IMR-90 (cell line): ENCODE measurements around the gene RHBDD1. TPM values are rescaled to one million over a fixed set of nuclear protein-coding genes. Genes with fewer than 3 reads are reported as not detected.

ENCODE experiments used
- ATAC-seq: fragments of 200-7000 bp; cut with Tn5 transposase; 2 replicates; pipeline ENCODE4 v1.9.1; 2020; ENCODE audit warnings: low read depth, mild to moderate bottlenecking, moderate library complexity
- BruUV-seq: library from RNA; stranded (reverse); fragments of 400-500 nt; replicated peaks from 2 replicates; lab custom pipeline; 2021; lab: Mats Ljungman, UMichigan
- CTCF ChIA-PET: fragments of 300-600 bp; formaldehyde crosslinking; extraction: SDS; loops from one replicate; lab custom pipeline; 2021; ENCODE audit warnings: antibody characterized with exemption; lab: Yijun Ruan, JAX
- POLR2A ChIA-PET: fragments of 300-600 bp; sonication (Branson Sonifier 250); formaldehyde crosslinking; loops from one replicate; lab custom pipeline; 2022; ENCODE audit warnings: antibody characterized with exemption; ENCODE audit not compliant: unreplicated experiment; lab: Charles Lee
- DNase-seq: peaks from one replicate; pipeline ENCODE4 v3.0.0; 2013
- H2AFZ ChIP-seq: replicated peaks from 2 replicates; pipeline ENCODE3; 2013; ENCODE audit warnings: low read length, mild to moderate bottlenecking; ENCODE audit not compliant: poor library complexity
- H2AK5ac ChIP-seq: 2 replicates; pipeline ENCODE4 v1.6.1; 2013; ENCODE audit warnings: low read depth, low read length, inconsistent platforms
- H2AK9ac ChIP-seq: replicated peaks from 2 replicates; pipeline ENCODE3; 2013; ENCODE audit warnings: mild to moderate bottlenecking, low read depth, low read length, moderate library complexity; ENCODE audit not compliant: poor library complexity
- H2BK120ac ChIP-seq: 2 replicates; pipeline ENCODE4 v1.6.1; 2013; ENCODE audit warnings: low read depth, low read length, inconsistent platforms
- H2BK15ac ChIP-seq: 3 replicates; pipeline ENCODE4 v1.6.1; 2013; ENCODE audit warnings: low read depth, low read length, inconsistent platforms
- H2BK20ac ChIP-seq: 2 replicates; pipeline ENCODE4 v1.6.1; 2013; ENCODE audit warnings: low read depth, mild to moderate bottlenecking, inconsistent platforms, low read length, moderate library complexity
- H2BK5ac ChIP-seq: 2 replicates; pipeline ENCODE4 v1.6.1; 2013; ENCODE audit warnings: mild to moderate bottlenecking, low read depth, low read length, inconsistent platforms; ENCODE audit not compliant: poor library complexity, severe bottlenecking
- H3K14ac ChIP-seq: replicated peaks from 2 replicates; pipeline ENCODE4 v1.6.1; 2013; ENCODE audit warnings: low read depth, low read length, inconsistent platforms
- H3K18ac ChIP-seq: 2 replicates; pipeline ENCODE4 v1.6.1; 2013; ENCODE audit warnings: low read depth, low read length, control low read depth
- H3K23ac ChIP-seq: 2 replicates; pipeline ENCODE4 v1.6.1; 2013; ENCODE audit warnings: low read depth, low read length, inconsistent platforms
- H3K27ac ChIP-seq: 2 replicates; pipeline ENCODE4 v1.5.1; 2013; ENCODE audit warnings: mild to moderate bottlenecking, control low read depth, low read length; ENCODE audit not compliant: insufficient read depth
- H3K27me3 ChIP-seq: 2 replicates; pipeline ENCODE4 v1.6.1; 2013; ENCODE audit warnings: low read length; ENCODE audit not compliant: control insufficient read depth, insufficient read depth
- H3K36me3 ChIP-seq: 2 replicates; pipeline ENCODE4 v1.6.1; 2013; ENCODE audit warnings: low read length, mixed read lengths; ENCODE audit not compliant: control insufficient read depth, insufficient read depth
- H3K4ac ChIP-seq: 2 replicates; pipeline ENCODE4 v1.6.1; 2013; ENCODE audit warnings: low read depth, low read length, inconsistent platforms
- H3K4me1 ChIP-seq: 2 replicates; pipeline ENCODE4 v1.6.1; 2013; ENCODE audit warnings: low read length, mixed read lengths; ENCODE audit not compliant: control insufficient read depth, insufficient read depth
- H3K4me2 ChIP-seq: 2 replicates; pipeline ENCODE4 v1.6.1; 2013; ENCODE audit warnings: low read depth, mild to moderate bottlenecking, control low read depth, low read length, moderate library complexity
- H3K4me3 ChIP-seq: 2 replicates; pipeline ENCODE4 v1.5.1; 2013; ENCODE audit warnings: low read depth, mild to moderate bottlenecking, control low read depth, low read length, moderate library complexity; ENCODE audit not compliant: insufficient read depth
- H3K56ac ChIP-seq: 2 replicates; pipeline ENCODE4 v1.6.1; 2013; ENCODE audit warnings: low read length, inconsistent platforms; ENCODE audit not compliant: insufficient read depth; ENCODE audit errors: extremely low read depth
- H3K79me1 ChIP-seq, 2 experiments: 2 replicates each; pipeline ENCODE4 v1.6.1; 2013; ENCODE audit warnings: low read length in 2 of 2, inconsistent platforms in 1 of 2, low read depth in 1 of 2
- H3K9ac ChIP-seq: 2 replicates; pipeline ENCODE4 v1.6.1; 2013; ENCODE audit warnings: low read depth, low read length, control low read depth
- H3K9me1 ChIP-seq: 2 replicates; pipeline ENCODE4 v1.6.1; 2013; ENCODE audit warnings: low read length, inconsistent platforms; ENCODE audit not compliant: insufficient read depth
- H3K9me3 ChIP-seq: 2 replicates; pipeline ENCODE4 v1.6.1; 2013; ENCODE audit warnings: low read length; ENCODE audit not compliant: control insufficient read depth, insufficient read depth
- H4K20me1 ChIP-seq: 2 replicates; pipeline ENCODE4 v1.6.1; 2013; ENCODE audit warnings: low read length, inconsistent platforms; ENCODE audit not compliant: insufficient read depth
- H4K5ac ChIP-seq: 2 replicates; pipeline ENCODE4 v1.6.1; 2013; ENCODE audit warnings: mild to moderate bottlenecking, low read depth, low read length, control low read depth
- H4K8ac ChIP-seq, 2 experiments: 2 replicates each; pipeline ENCODE4 v1.6.1; 2013; ENCODE audit warnings: low read depth in 2 of 2, low read length in 2 of 2, control low read depth in 1 of 2, inconsistent platforms in 1 of 2
- H4K91ac ChIP-seq: 2 replicates; pipeline ENCODE4 v1.6.1; 2013; ENCODE audit warnings: low read depth, low read length, inconsistent platforms; ENCODE audit not compliant: insufficient read depth
- BHLHE40 ChIP-seq: fragments of 150-350 bp; IDR thresholded peaks from 2 replicates; pipeline ENCODE4 v1.6.1; 2016; ENCODE audit warnings: mild to moderate bottlenecking, low read depth, low read length
- CEBPB ChIP-seq: IDR thresholded peaks from 2 replicates; pipeline ENCODE4 v1.6.1; 2012; ENCODE audit warnings: low read depth, low read length, improper control_type of control experiment
- CTCF ChIP-seq: conservative IDR thresholded peaks from 2 replicates; pipeline ENCODE4 v1.5.1; 2012; ENCODE audit warnings: mild to moderate bottlenecking, low read depth, low read length, improper control_type of control experiment
- FOS ChIP-seq: fragments of 150-350 bp; IDR thresholded peaks from 2 replicates; pipeline ENCODE4 v1.6.1; 2016; ENCODE audit warnings: low read depth, low read length
- MAFK ChIP-seq: IDR thresholded peaks from 2 replicates; pipeline ENCODE4 v1.6.1; 2012; ENCODE audit warnings: low read depth, low read length, improper control_type of control experiment
- MXI1 ChIP-seq: IDR thresholded peaks from 2 replicates; pipeline ENCODE4 v1.6.1; 2012; ENCODE audit warnings: low read depth, mild to moderate bottlenecking, low read length, moderate library complexity, borderline replicate concordance
- NFE2L2 ChIP-seq: fragments of 150-350 bp; IDR thresholded peaks from 2 replicates; pipeline ENCODE4 v1.6.1; 2016; ENCODE audit warnings: low read depth, mild to moderate bottlenecking, low read length
- RAD21 ChIP-seq: IDR thresholded peaks from 2 replicates; pipeline ENCODE4 v1.6.1; 2012; ENCODE audit warnings: low read length, improper control_type of control experiment
- RCOR1 ChIP-seq: IDR thresholded peaks from 2 replicates; pipeline ENCODE4 v1.6.1; 2012; ENCODE audit warnings: mild to moderate bottlenecking, low read length, improper control_type of control experiment; ENCODE audit not compliant: insufficient replicate concordance
- USF2 ChIP-seq: fragments of 150-350 bp; IDR thresholded peaks from 2 replicates; pipeline ENCODE4 v1.6.1; 2017; ENCODE audit warnings: mild to moderate bottlenecking, antibody characterized with exemption, low read length, low read depth
- WGBS, 2 experiments: methylation state at CpG; one replicate each; pipeline versions ENCODE4 v1.1.5 to v1.1.7; 2013; ENCODE audit warnings: missing lambda C conversion rate in 2 of 2; ENCODE audit not compliant: insufficient read length in 1 of 2; ENCODE audit errors: extremely low coverage in 2 of 2; 5-methylcytosine and 5-hydroxymethylcytosine counted together
- dilution Hi-C: fragments of 300-500 bp; cut with HindIII; formaldehyde crosslinking; loops from one replicate; pipeline ENCODE4 v1.14.3; 2018; ENCODE audit warnings: low sequenced_read_pairs; ENCODE audit not compliant: unreplicated experiment
- in situ Hi-C: fragments of 300-500 bp; cut with MboI; formaldehyde crosslinking; loops from 3 replicates; pipeline ENCODE4 v1.14.3; 2019; ENCODE audit warnings: low sequenced_read_pairs, inconsistent platforms, mixed read lengths
- intact Hi-C: fragments of 100-400 bp; cut with micrococcal nuclease; formaldehyde crosslinking; loops from 2 replicates; pipeline ENCODE4 v1.10.0; 2022
- polyA plus RNA-seq, 3 experiments: library from polyadenylated mRNA; depleted of rRNA; stranded (reverse); fragments of >200 nt; gene quantifications; 2 replicates each; pipeline ENCODE4 v1.2.3, GENCODE V29; 2012; ENCODE audit warnings: low replicate concordance in 1 of 3
- total RNA-seq: library from RNA; depleted of rRNA; stranded (reverse); fragments of >200 nt; gene quantifications from 2 replicates; pipeline ENCODE4 v1.2.3, GENCODE V29; 2012

RHBDD1 gene
- total and polyA plus RNA-seq, 2 of the 4 experiments (the other 2 are of a cell fraction) = 9.7 to 14.0 TPM

GRCh38 chr2:226796012-226796839 is 39.6 kb upstream of the RHBDD1 start:
- peak overlapping the region; percentile 82 to 94 for H4K8ac ChIP-seq
- peak overlapping the region; percentile 99 for H3K14ac ChIP-seq
- H3K18ac ChIP-seq = peak overlapping the region; percentile 95
- BruUV-seq = no TSS peak
- CTCF ChIA-PET = interaction anchor here (0.5 to 1.1 kb wide), 6 partner anchors 32 to 1127 kb away, joined by 3 read pairs; no protein-coding TSS in a partner anchor
- H3K23ac ChIP-seq = peak overlapping the region; percentile 84
- peak overlapping the region; percentile 54 for H2BK20ac ChIP-seq
- peak overlapping the region; percentile 98 for H2AK9ac ChIP-seq
- peak overlapping the region; percentile 78 for H3K4me3 ChIP-seq
- peaks cover 4 to 7% of the 10 kb centered on the region in 2 experiments; a peak in 3 of 4 replicates for H3K79me1 ChIP-seq
- dilution Hi-C loops (no loop called here), intact Hi-C loops (loop anchor here (1.0 to 10.0 kb wide), 5 partner anchors 69 to 765 kb away; no protein-coding TSS in a partner anchor), in situ Hi-C loops (loop anchor here (5.0 to 25.0 kb wide), 6 partner anchors 141 to 1684 kb away; no protein-coding TSS in a partner anchor)
- H2BK120ac ChIP-seq = peak overlapping the region; percentile 86
- no peaks in the 10 kb centered on the region for H3K27me3 ChIP-seq
- ATAC-seq = no peak
- POLR2A ChIA-PET = interaction anchor here (0.6 to 1.4 kb wide), 4 partner anchors 29 to 365 kb away, joined by 3 to 4 read pairs (median 3); no protein-coding TSS in a partner anchor
- H3K4me1 ChIP-seq = no peaks in the 10 kb centered on the region
- H3K4ac ChIP-seq = peak overlapping the region; percentile 89
- H2AK5ac ChIP-seq = peak overlapping the region; percentile 28
- TF ChIP-seq RAD21 = no peak; the same call in 1 of the 2 replicates
- TF ChIP-seq USF2 = no peak
- TF ChIP-seq RCOR1 = no peak
- no peak for TF ChIP-seq MXI1
- no peak for TF ChIP-seq CEBPB
- TF ChIP-seq NFE2L2 = no peak
- TF ChIP-seq MAFK = no peak
- TF ChIP-seq BHLHE40 = no peak
- TF ChIP-seq FOS = no peak
- TF ChIP-seq CTCF = no peak
- H3K4me2 ChIP-seq = peak overlapping the region; percentile 85
- DNase-seq = peak; percentile 14
- H2BK5ac ChIP-seq = peak overlapping the region; percentile 99
- peak overlapping the region; percentile 92 for H3K9ac ChIP-seq
- peaks cover 49% of the 10 kb centered on the region for H3K36me3 ChIP-seq
- no peaks in the 10 kb centered on the region for H3K9me3 ChIP-seq
- H4K20me1 ChIP-seq = peaks cover 18% of the 10 kb centered on the region
- H2BK15ac ChIP-seq = peak overlapping the region; percentile 72; the same call in 2 of the 3 replicates
- H3K9me1 ChIP-seq = no peaks in the 10 kb centered on the region
- H2AFZ ChIP-seq = peak overlapping the region; percentile 82
- H4K5ac ChIP-seq = peak overlapping the region; percentile 76
- peak overlapping the region; percentile 91 for H3K56ac ChIP-seq
- peak overlapping the region; percentile 91 for H4K91ac ChIP-seq
- WGBS, 2 experiments = 12% methylated on average over 7 of the region's 25 CpGs; no CpG with 5 or more reads in 1 of the 2 experiments
- peak overlapping the region; percentile 97 for H3K27ac ChIP-seq
